Endothelial cell of umbilical vein (primary cell): ENCODE results near the gene GNB1L. TPM values are rescaled to one million over a fixed set of nuclear protein-coding genes. Genes with fewer than 3 reads are reported as not detected.

Source experiments
- BruUV-seq: library from RNA; stranded (reverse); fragments of 400-500 nt; replicated peaks from 2 replicates; lab custom pipeline; 2021; lab: Mats Ljungman, UMichigan
- CTCF ChIA-PET: fragments of 300-600, 350-600 bp; sonication (Branson Sonifier 250); formaldehyde crosslinking; loops from one replicate; lab custom pipeline; 2021; ENCODE audit warnings: antibody characterized with exemption, inconsistent platforms; lab: Charles Lee
- POLR2A ChIA-PET: fragments of 300-600, 350-600 bp; sonication (Branson Sonifier 250); formaldehyde crosslinking; loops from one replicate; lab custom pipeline; 2021; ENCODE audit warnings: antibody characterized with exemption, inconsistent platforms; lab: Charles Lee
- DNase-seq: peaks from one replicate; pipeline ENCODE4 v3.0.0-alpha.2; 2011; ENCODE audit warnings: low read depth, low spot score
- FAIRE-seq: peaks from 2 replicates; lab custom pipeline; 2011; peaks lifted over from hg19 to GRCh38; lab: Jason Lieb, UNC
- H2AFZ ChIP-seq: 2 replicates; pipeline ENCODE4 v1.6.0; 2012; ENCODE audit warnings: low read depth, low read length, control low read depth, inconsistent platforms
- H3K27ac ChIP-seq: 2 replicates; pipeline ENCODE4 v1.5.1; 2011; ENCODE audit warnings: low read depth, mild to moderate bottlenecking, control low read depth, low read length, moderate library complexity; ENCODE audit not compliant: insufficient read depth
- H3K27me3 ChIP-seq, 2 experiments: 2 replicates each; pipeline versions ENCODE4 v1.6.0 to v1.6.1; 2011; ENCODE audit warnings: low read length in 2 of 2, mixed read lengths in 1 of 2; ENCODE audit not compliant: control insufficient read depth in 2 of 2, insufficient read depth in 2 of 2
- H3K36me3 ChIP-seq, 2 experiments: 2 replicates in 1 of 2; 3 replicates in 1 of 2; pipeline ENCODE4 v1.5.1; 2011; ENCODE audit warnings: low read length in 2 of 2, mild to moderate bottlenecking in 1 of 2, moderate library complexity in 1 of 2; ENCODE audit not compliant: control insufficient read depth in 2 of 2, insufficient read depth in 2 of 2; ENCODE audit errors: extremely low read depth in 1 of 2
- H3K4me1 ChIP-seq: 3 replicates; pipeline ENCODE4 v1.5.1; 2011; ENCODE audit warnings: mild to moderate bottlenecking, low read length; ENCODE audit not compliant: control insufficient read depth, insufficient read depth; ENCODE audit errors: extremely low read depth
- H3K4me2 ChIP-seq: 2 replicates; pipeline ENCODE4 v1.6.1; 2011; ENCODE audit warnings: low read length, control low read depth, mixed read lengths; ENCODE audit not compliant: insufficient read depth
- H3K4me3 ChIP-seq, 3 experiments: fragments of 200-600 bp in 1 of 3; sonication (generic), shearing (Covaris generic) in 1 of 3; replicated peaks in 1 of 3; 2 replicates each; pipeline ENCODE4 v1.5.1; 2011 to 2016; ENCODE audit warnings: control low read depth in 3 of 3, low read length in 3 of 3, mild to moderate bottlenecking in 2 of 3, inconsistent platforms in 1 of 3, low read depth in 1 of 3, moderate library complexity in 1 of 3; ENCODE audit not compliant: insufficient read depth in 1 of 3
- H3K79me2 ChIP-seq: 2 replicates; pipeline ENCODE4 v1.6.0; 2012; ENCODE audit warnings: low read length, inconsistent platforms; ENCODE audit not compliant: control insufficient read depth, insufficient read depth
- H3K9ac ChIP-seq: replicated peaks from 2 replicates; pipeline ENCODE3; 2011; ENCODE audit warnings: low read length, control low read depth; ENCODE audit not compliant: insufficient read depth; ENCODE audit errors: extremely low read depth
- H3K9me1 ChIP-seq: replicated peaks from 3 replicates; pipeline ENCODE4 v1.6.0; 2011; ENCODE audit warnings: mild to moderate bottlenecking, low read length; ENCODE audit not compliant: control insufficient read depth, insufficient read depth; ENCODE audit errors: extremely low read depth
- H3K9me3 ChIP-seq: replicated peaks from 2 replicates; pipeline ENCODE4 v1.5.1; 2012; ENCODE audit warnings: low read length, inconsistent platforms; ENCODE audit not compliant: control insufficient read depth, insufficient read depth
- H4K20me1 ChIP-seq: replicated peaks from 2 replicates; pipeline ENCODE3; 2011; ENCODE audit warnings: mild to moderate bottlenecking, low read length; ENCODE audit not compliant: control insufficient read depth, insufficient read depth; ENCODE audit errors: extremely low read depth
- CTCF ChIP-seq, 2 donors: IDR thresholded peaks; 1 replicate in 1 of 2; 2 replicates in 1 of 2; pipeline ENCODE4 v1.5.1; 2011; ENCODE audit warnings: low read length in 2 of 2, mild to moderate bottlenecking in 2 of 2, moderate library complexity in 2 of 2, control low read depth in 1 of 2, inconsistent platforms in 1 of 2, low read depth in 1 of 2; ENCODE audit not compliant: insufficient read depth in 1 of 2; ENCODE audit errors: extremely low read depth in 1 of 2
- EZH2 ChIP-seq: IDR thresholded peaks from 2 replicates; pipeline ENCODE4 v1.6.1; 2012; ENCODE audit warnings: borderline replicate concordance, low read depth, mild to moderate bottlenecking, moderate library complexity, low read length, inconsistent platforms; ENCODE audit not compliant: severe bottlenecking
- FOS ChIP-seq: IDR thresholded peaks from 2 replicates; pipeline ENCODE4 v1.6.1; 2011; ENCODE audit warnings: mild to moderate bottlenecking, low read length, moderate library complexity, borderline replicate concordance; ENCODE audit not compliant: insufficient read depth
- GATA2 ChIP-seq: IDR thresholded peaks from 2 replicates; pipeline ENCODE4 v1.7.0; 2011; ENCODE audit warnings: low read depth, mild to moderate bottlenecking, moderate library complexity, mixed read lengths, low read length; ENCODE audit not compliant: insufficient read length, insufficient read depth
- JUN ChIP-seq: IDR thresholded peaks from 2 replicates; pipeline ENCODE4 v1.6.1; 2011; ENCODE audit warnings: borderline replicate concordance, low read depth; ENCODE audit not compliant: insufficient read length, insufficient read depth
- MAX ChIP-seq: IDR thresholded peaks from 2 replicates; pipeline ENCODE4 v1.6.1; 2011; ENCODE audit not compliant: insufficient read depth, insufficient read length
- MYC ChIP-seq: IDR thresholded peaks from one replicate; pipeline ENCODE4 v1.6.1; 2011; ENCODE audit warnings: mild to moderate bottlenecking, low read depth, low read length
- POLR2A ChIP-seq: IDR thresholded peaks from 2 replicates; pipeline ENCODE4 v1.6.1; 2012; ENCODE audit warnings: low read depth, mild to moderate bottlenecking, control low read depth, low read length
- POLR2AphosphoS5 ChIP-seq: IDR thresholded peaks from 2 replicates; pipeline ENCODE4 v1.6.1; 2012; ENCODE audit warnings: low read depth, mild to moderate bottlenecking, control low read depth, low read length, moderate library complexity; ENCODE audit not compliant: insufficient read depth
- dilution Hi-C: fragments of 300-500 bp; cut with MboI; formaldehyde crosslinking; loops from one replicate; pipeline ENCODE4 v1.15.0; 2019; ENCODE audit warnings: low sequenced_read_pairs; ENCODE audit not compliant: extremely low pct_ligation_motif_present
- intact Hi-C: fragments of 100-400 bp; cut with micrococcal nuclease; formaldehyde crosslinking; loops from one replicate; pipeline ENCODE4 v1.10.0; 2022
- polyA plus RNA-seq, 4 experiments: library from polyadenylated mRNA; depleted of rRNA in 3 of 4; stranded (reverse) in 3 of 4; unstranded in 1 of 4; fragments of >200 nt; gene quantifications; 2 replicates each; pipeline versions ENCODE4 v1.2.1 to v1.2.3, GENCODE V29; 2011 to 2012; ENCODE audit warnings: missing spikeins in 1 of 4
- total RNA-seq: library from RNA; stranded (reverse); gene quantifications from 2 replicates; pipeline ENCODE4 v1.2.3, GENCODE V29; 2021

The GNB1L gene
- total and polyA plus RNA-seq, 2 donors (not counting 3 experiments of a cell fraction or from before 2014, with no cell fraction given): 5.4 to 5.9 TPM

- no peaks in the 10 kb centered on the region for H3K79me2 ChIP-seq
- no peaks in the 10 kb centered on the region for H3K36me3 ChIP-seq
- ChIA-PET POLR2A (no interaction called here), CTCF (interaction anchor here (0.9 to 1.5 kb wide), 3 partner anchors 15 to 124 kb away, joined by 4 to 7 read pairs (median 6); no protein-coding TSS in a partner anchor)
- H3K27ac ChIP-seq: no peak overlapping the region
- H2AFZ ChIP-seq: no peak overlapping the region
- no peaks in the 10 kb centered on the region for H3K27me3 ChIP-seq
- no peaks in the 10 kb centered on the region for H4K20me1 ChIP-seq
- intact Hi-C loops: no loop called here
- H3K4me2 ChIP-seq: no peak overlapping the region
- no peak overlapping the region for H3K9ac ChIP-seq
- no peaks in the 10 kb centered on the region for H3K9me3 ChIP-seq
- H3K4me3 ChIP-seq: no peak overlapping the region
- no TSS peak for BruUV-seq
- no peak for TF ChIP-seq MYC
- no peak for TF ChIP-seq POLR2A
- no peak for TF ChIP-seq EZH2
- TF ChIP-seq FOS: no peak
- no peak for TF ChIP-seq CTCF (IDR thresholded peaks at IDR 0.05; ENCODE audit: extremely low read depth in 1 of 2, insufficient read depth in 1 of 2, low read depth in 1 of 2, low read length in 2 of 2)
- no peak for TF ChIP-seq GATA2
- TF ChIP-seq MAX: no peak
- no peak for TF ChIP-seq JUN
- TF ChIP-seq POLR2AphosphoS5: no peak
- no peak for FAIRE-seq
- no peak for DNase-seq
- no peaks in the 10 kb centered on the region for H3K9me1 ChIP-seq
- dilution Hi-C loops: no loop called here
- no peaks in the 10 kb centered on the region for H3K4me1 ChIP-seq
These were observed 69.0 kb downstream of the GNB1L start for GRCh38 chr22:19785461-19786263.
